ENCODE results near the gene TAGLN3. TPM values are rescaled to one million over a fixed set of nuclear protein-coding genes. Genes with fewer than 3 reads are reported as not detected.
A peak's percentile ranks its signal among the peaks of the same experiment; 100 is the strongest.

Gene TAGLN3
- total RNA-seq, 1 experiment from 2014 or later, result not detected

- Histone ChIP-seq H3K4me2 (peak overlapping the region; percentile 57), H3K4me1 (replicated peaks; ENCODE audit: insufficient read depth) (no peaks in the 10 kb centered on the region), H4K20me1 (ENCODE audit: insufficient read depth) (no peaks in the 10 kb centered on the region), H3K9me3 (ENCODE audit: insufficient read depth, low read depth) (no peaks in the 10 kb centered on the region), H3K4me3 (peak overlapping the region; percentile 3; the same call in 1 of the 2 replicates), H3F3A (ENCODE audit: insufficient read depth, low read depth) (no peaks in the 10 kb centered on the region), H3K27ac (no peak overlapping the region), H3K36me3 (ENCODE audit: low read depth) (no peaks in the 10 kb centered on the region), H2AFZ (peak overlapping the region; percentile 63; the same call in 1 of the 2 replicates), H3K27me3 (ENCODE audit: insufficient read depth, low read depth) (no peaks in the 10 kb centered on the region), H3K79me2 (ENCODE audit: low read depth) (no peaks in the 10 kb centered on the region), H3K9me2 (ENCODE audit: insufficient read depth) (no peaks in the 10 kb centered on the region)
- POLR2A ChIA-PET (ENCODE audit: unreplicated experiment), result interaction anchor here (0.6 to 0.7 kb wide), 3 partner anchors 8 to 192 kb away, joined by 3 to 6 read pairs (median 4); no protein-coding TSS in a partner anchor
- DNase-seq, result peak; percentile 46 to 68
- TF ChIP-seq, protein P1, sequence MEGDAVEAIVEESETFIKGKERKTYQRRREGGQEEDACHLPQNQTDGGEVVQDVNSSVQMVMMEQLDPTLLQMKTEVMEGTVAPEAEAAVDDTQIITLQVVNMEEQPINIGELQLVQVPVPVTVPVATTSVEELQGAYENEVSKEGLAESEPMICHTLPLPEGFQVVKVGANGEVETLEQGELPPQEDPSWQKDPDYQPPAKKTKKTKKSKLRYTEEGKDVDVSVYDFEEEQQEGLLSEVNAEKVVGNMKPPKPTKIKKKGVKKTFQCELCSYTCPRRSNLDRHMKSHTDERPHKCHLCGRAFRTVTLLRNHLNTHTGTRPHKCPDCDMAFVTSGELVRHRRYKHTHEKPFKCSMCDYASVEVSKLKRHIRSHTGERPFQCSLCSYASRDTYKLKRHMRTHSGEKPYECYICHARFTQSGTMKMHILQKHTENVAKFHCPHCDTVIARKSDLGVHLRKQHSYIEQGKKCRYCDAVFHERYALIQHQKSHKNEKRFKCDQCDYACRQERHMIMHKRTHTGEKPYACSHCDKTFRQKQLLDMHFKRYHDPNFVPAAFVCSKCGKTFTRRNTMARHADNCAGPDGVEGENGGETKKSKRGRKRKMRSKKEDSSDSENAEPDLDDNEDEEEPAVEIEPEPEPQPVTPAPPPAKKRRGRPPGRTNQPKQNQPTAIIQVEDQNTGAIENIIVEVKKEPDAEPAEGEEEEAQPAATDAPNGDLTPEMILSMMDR (conservative IDR thresholded peaks at IDR 0.05), result peak; percentile 100
- no peak for TF ChIP-seq EZH2 (IDR thresholded peaks at IDR 0.05; ENCODE audit: low read depth)
- CTCF ChIA-PET, result interaction anchor here (0.6 to 1.6 kb wide), 8 partner anchors 11 to 375 kb away, joined by 3 to 17 read pairs (median 5); partner anchors contain the start of gene ABHD10
- intact Hi-C loops (cut with micrococcal nuclease; ENCODE audit: unreplicated experiment), result loop anchor here (1.0 to 10.0 kb wide), 4 partner anchors 43 to 469 kb away; partner anchors contain the start of gene C3orf52
- no TSS peak for BruUV-seq (replicated peaks)
Observed at GRCh38 chr3:112043621-112044201, 45.0 kb downstream of the TAGLN3 start.

DNA sequence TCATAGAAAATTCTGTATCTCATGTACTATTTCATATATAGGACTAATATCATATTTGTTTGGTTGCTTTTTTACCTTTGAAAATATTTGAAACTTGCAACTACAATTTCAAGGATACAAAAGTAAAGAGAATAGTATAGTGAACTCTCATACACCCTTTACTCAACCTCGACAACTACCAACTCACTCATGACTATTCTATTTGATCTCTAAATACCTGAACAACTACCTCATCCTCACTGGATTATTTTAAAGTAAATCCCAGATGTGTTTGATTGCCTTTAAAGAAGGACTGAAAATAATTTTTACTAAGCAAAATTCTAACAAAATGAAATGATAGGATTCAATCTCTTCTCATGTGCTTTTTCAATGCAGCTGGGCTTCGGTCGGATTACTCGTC is 47.9 kb downstream of the TAGLN3 start:
- Histone ChIP-seq H3K9me3 (ENCODE audit: insufficient read depth, low read depth) (no peaks in the 10 kb centered on the region), H3K4me3 (no peak overlapping the region), H3K27ac (no peak overlapping the region), H4K20me1 (ENCODE audit: insufficient read depth) (no peaks in the 10 kb centered on the region), H3K4me2 (no peak overlapping the region), H3K9me2 (ENCODE audit: insufficient read depth) (no peaks in the 10 kb centered on the region), H3K4me1 (replicated peaks; ENCODE audit: insufficient read depth) (no peaks in the 10 kb centered on the region), H2AFZ (no peak overlapping the region), H3F3A (ENCODE audit: insufficient read depth, low read depth) (no peaks in the 10 kb centered on the region), H3K27me3 (ENCODE audit: insufficient read depth, low read depth) (no peaks in the 10 kb centered on the region), H3K36me3 (ENCODE audit: low read depth) (no peaks in the 10 kb centered on the region), H3K79me2 (ENCODE audit: low read depth) (no peaks in the 10 kb centered on the region)
- intact Hi-C loops (cut with micrococcal nuclease; ENCODE audit: unreplicated experiment), result loop anchor here (10.0 kb wide), 1 partner anchor 472 kb away; no protein-coding TSS in a partner anchor
- ChIA-PET CTCF (interaction anchor here (0.5 kb wide), 1 partner anchor 8 kb away, joined by 3 read pairs; no protein-coding TSS in a partner anchor), POLR2A (ENCODE audit: unreplicated experiment) (no interaction called here)
- BruUV-seq (replicated peaks), result no TSS peak
- no peak for DNase-seq
- no peak for TF ChIP-seq EZH2 (IDR thresholded peaks at IDR 0.05; ENCODE audit: low read depth)
- TF ChIP-seq, protein P1 (conservative IDR thresholded peaks at IDR 0.05), result no peak

DNA sequence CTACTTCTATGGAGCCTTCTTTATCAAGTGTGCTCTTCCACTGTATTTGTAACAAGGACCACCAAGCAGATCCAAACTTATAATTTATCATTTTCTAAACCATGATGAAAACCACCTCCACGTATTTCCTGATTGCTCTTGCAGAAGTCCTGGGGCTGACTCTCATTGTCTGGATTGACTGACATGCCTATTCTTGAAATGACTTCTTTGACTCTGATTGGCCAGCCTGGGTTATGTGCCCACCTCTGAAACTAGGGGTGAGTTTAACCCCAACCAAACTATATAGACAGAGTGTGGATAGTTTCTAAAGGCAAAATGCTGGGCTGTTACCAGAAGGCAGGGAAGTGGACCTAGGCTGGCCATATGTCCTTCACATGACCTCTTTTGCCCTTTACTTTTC is 48.5 kb downstream of the TAGLN3 start:
- H3K9me3 ChIP-seq (ENCODE audit: insufficient read depth, low read depth), result no peaks in the 10 kb centered on the region
- intact Hi-C loops (cut with micrococcal nuclease; ENCODE audit: unreplicated experiment), result loop anchor here (10.0 kb wide), 1 partner anchor 472 kb away; no protein-coding TSS in a partner anchor
- ChIA-PET CTCF (no interaction called here), POLR2A (ENCODE audit: unreplicated experiment) (no interaction called here)
- no peak for DNase-seq
- H3K4me3 ChIP-seq, result no peak overlapping the region
- no TSS peak for BruUV-seq (replicated peaks)
- H3K4me2 ChIP-seq, result no peak overlapping the region
- H3K27me3 ChIP-seq (ENCODE audit: insufficient read depth, low read depth), result no peaks in the 10 kb centered on the region
- H3K9me2 ChIP-seq (ENCODE audit: insufficient read depth), result no peaks in the 10 kb centered on the region
- H3K79me2 ChIP-seq (ENCODE audit: low read depth), result no peaks in the 10 kb centered on the region
- TF ChIP-seq, protein P1 (conservative IDR thresholded peaks at IDR 0.05), result no peak
- no peak for TF ChIP-seq EZH2 (IDR thresholded peaks at IDR 0.05; ENCODE audit: low read depth)
- no peak overlapping the region for H3K27ac ChIP-seq
- no peaks in the 10 kb centered on the region for H4K20me1 ChIP-seq (ENCODE audit: insufficient read depth)
- H3F3A ChIP-seq (ENCODE audit: insufficient read depth, low read depth), result no peaks in the 10 kb centered on the region
- no peak overlapping the region for H2AFZ ChIP-seq
- no peaks in the 10 kb centered on the region for H3K36me3 ChIP-seq (ENCODE audit: low read depth)
- H3K4me1 ChIP-seq (replicated peaks; ENCODE audit: insufficient read depth), result no peaks in the 10 kb centered on the region

All from PC-9 (cell line).